ENCODE data around the gene ARMH4. TPM values are rescaled to one million over a fixed set of nuclear protein-coding genes. Genes with fewer than 3 reads are reported as not detected.

ARMH4 gene
- total RNA-seq, 1 experiment from 2014 or later = not detected

- H3K27ac Mint-ChIP-seq (ENCODE audit: unreplicated experiment) = no peak overlapping the region
Measured at GRCh38 chr14:58055497-58056010, 96.5 kb downstream of the ARMH4 start.

GRCh38 chr14:58054100-58054499 lies 97.9 kb downstream of the ARMH4 start:
- H3K4me1 Mint-ChIP-seq (ENCODE audit: low read depth, unreplicated experiment) = no peaks in the 10 kb centered on the region
- BruUV-seq (replicated peaks) = no TSS peak
- CTCF ChIA-PET = no interaction called here

More at GRCh38 chr14:58055497-58056010, 96.5 kb downstream of the ARMH4 start:
- Mint-ChIP-seq H3K27me3 (ENCODE audit: unreplicated experiment) (peaks cover 81% of the 10 kb centered on the region), H3K36me3 (ENCODE audit: insufficient read depth, unreplicated experiment) (no peaks in the 10 kb centered on the region), H3K4me1 (ENCODE audit: low read depth, unreplicated experiment) (no peaks in the 10 kb centered on the region), H3K4me3 (ENCODE audit: low read depth, unreplicated experiment) (no peak overlapping the region), H3K9me3 (ENCODE audit: low read depth, unreplicated experiment) (no peaks in the 10 kb centered on the region)
- intact Hi-C loops (cut with micrococcal nuclease; ENCODE audit: unreplicated experiment) = no loop called here
- BruUV-seq (replicated peaks) = no TSS peak
- CTCF ChIA-PET = interaction anchor here (0.5 kb wide), 1 partner anchor 46 kb away, joined by 4 read pairs; no protein-coding TSS in a partner anchor
- TF ChIP-seq CTCF (IDR thresholded peaks at IDR 0.05; ENCODE audit: unreplicated experiment) = no peak
- no peak for DNase-seq

GRCh38 chr14:58048219-58048618 lies 103.8 kb downstream of the ARMH4 start:
- CTCF ChIA-PET = interaction anchor here (0.5 kb wide), 1 partner anchor 790 kb away, joined by 6 read pairs; no protein-coding TSS in a partner anchor

More at GRCh38 chr14:58054100-58054499, 97.9 kb downstream of the ARMH4 start:
- no peak for DNase-seq
- intact Hi-C loops (cut with micrococcal nuclease; ENCODE audit: unreplicated experiment) = no loop called here
- H3K9me3 Mint-ChIP-seq (ENCODE audit: low read depth, unreplicated experiment) = no peaks in the 10 kb centered on the region
- H3K27me3 Mint-ChIP-seq (ENCODE audit: unreplicated experiment) = peaks cover 81% of the 10 kb centered on the region
- no peak overlapping the region for H3K4me3 Mint-ChIP-seq (ENCODE audit: low read depth, unreplicated experiment)
- H3K36me3 Mint-ChIP-seq (ENCODE audit: insufficient read depth, unreplicated experiment) = no peaks in the 10 kb centered on the region
- no peak for TF ChIP-seq CTCF (IDR thresholded peaks at IDR 0.05; ENCODE audit: unreplicated experiment)
- H3K27ac Mint-ChIP-seq (ENCODE audit: unreplicated experiment) = no peak overlapping the region

GRCh38 chr14:58027904-58028303 lies 124.1 kb downstream of the ARMH4 start:
- CTCF ChIA-PET = interaction anchor here (0.6 kb wide), 1 partner anchor 35 kb away, joined by 3 read pairs; no protein-coding TSS in a partner anchor
- no peak for TF ChIP-seq CTCF (IDR thresholded peaks at IDR 0.05; ENCODE audit: unreplicated experiment)
- no peaks in the 10 kb centered on the region for H3K27me3 Mint-ChIP-seq (ENCODE audit: unreplicated experiment)
- H3K4me1 Mint-ChIP-seq (ENCODE audit: low read depth, unreplicated experiment) = peaks cover 13% of the 10 kb centered on the region
- no TSS peak for BruUV-seq (replicated peaks)
- H3K27ac Mint-ChIP-seq (ENCODE audit: unreplicated experiment) = no peak overlapping the region
- intact Hi-C loops (cut with micrococcal nuclease; ENCODE audit: unreplicated experiment) = no loop called here
- no peaks in the 10 kb centered on the region for H3K36me3 Mint-ChIP-seq (ENCODE audit: insufficient read depth, unreplicated experiment)
- no peaks in the 10 kb centered on the region for H3K9me3 Mint-ChIP-seq (ENCODE audit: low read depth, unreplicated experiment)
- no peak overlapping the region for H3K4me3 Mint-ChIP-seq (ENCODE audit: low read depth, unreplicated experiment)
- DNase-seq = no peak

More at GRCh38 chr14:58048219-58048618, 103.8 kb downstream of the ARMH4 start:
- Mint-ChIP-seq H3K4me1 (ENCODE audit: low read depth, unreplicated experiment) (no peaks in the 10 kb centered on the region), H3K4me3 (ENCODE audit: low read depth, unreplicated experiment) (no peak overlapping the region), H3K9me3 (ENCODE audit: low read depth, unreplicated experiment) (no peaks in the 10 kb centered on the region), H3K27ac (ENCODE audit: unreplicated experiment) (no peak overlapping the region), H3K27me3 (ENCODE audit: unreplicated experiment) (peaks cover 67% of the 10 kb centered on the region), H3K36me3 (ENCODE audit: insufficient read depth, unreplicated experiment) (no peaks in the 10 kb centered on the region)
- TF ChIP-seq CTCF (IDR thresholded peaks at IDR 0.05; ENCODE audit: unreplicated experiment) = no peak
- DNase-seq = no peak
- BruUV-seq (replicated peaks) = no TSS peak
- intact Hi-C loops (cut with micrococcal nuclease; ENCODE audit: unreplicated experiment) = no loop called here
